ENCODE results near the gene MPIG6B. TPM values are rescaled to one million over a fixed set of nuclear protein-coding genes. Genes with fewer than 3 reads are reported as not detected.

The MPIG6B gene, protein sequence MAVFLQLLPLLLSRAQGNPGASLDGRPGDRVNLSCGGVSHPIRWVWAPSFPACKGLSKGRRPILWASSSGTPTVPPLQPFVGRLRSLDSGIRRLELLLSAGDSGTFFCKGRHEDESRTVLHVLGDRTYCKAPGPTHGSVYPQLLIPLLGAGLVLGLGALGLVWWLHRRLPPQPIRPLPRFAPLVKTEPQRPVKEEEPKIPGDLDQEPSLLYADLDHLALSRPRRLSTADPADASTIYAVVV
- not detected in 5 replicates for total RNA-seq (2022; extraction: Qiagen RNA extraction)

DNA sequence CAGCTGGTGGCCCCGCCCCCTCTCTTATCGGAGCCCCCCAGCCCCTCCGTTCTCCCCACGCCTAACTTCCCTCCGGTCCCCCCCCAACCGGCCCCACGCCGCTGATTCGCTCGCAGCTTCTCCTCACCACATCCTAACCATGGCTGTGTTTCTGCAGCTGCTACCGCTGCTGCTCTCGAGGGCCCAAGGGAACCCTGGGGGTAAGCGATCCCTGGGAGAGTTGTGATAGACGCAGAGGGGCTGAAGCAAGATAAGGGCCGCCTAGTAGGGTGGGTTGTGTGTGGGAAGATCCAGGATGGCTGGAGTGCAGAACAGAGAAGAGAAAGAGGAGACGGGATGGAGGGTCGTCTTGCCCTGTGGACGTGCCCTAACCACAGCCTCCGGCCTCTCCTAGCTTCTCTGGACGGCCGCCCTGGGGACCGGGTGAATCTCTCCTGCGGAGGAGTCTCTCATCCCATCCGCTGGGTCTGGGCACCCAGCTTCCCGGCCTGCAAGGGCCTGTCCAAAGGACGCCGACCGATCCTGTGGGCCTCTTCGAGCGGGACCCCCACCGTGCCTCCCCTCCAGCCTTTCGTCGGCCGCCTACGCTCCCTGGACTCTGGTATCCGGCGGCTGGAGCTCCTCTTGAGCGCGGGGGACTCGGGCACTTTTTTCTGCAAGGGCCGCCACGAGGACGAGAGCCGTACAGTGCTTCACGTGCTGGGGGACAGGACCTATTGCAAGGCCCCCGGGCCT is at the start of gene MPIG6B:
Gene MPIG6B, plus strand, starts transcription at position 129 of the 735 bp plus-strand sequence. Its CDS starts 11 bp downstream, at position 140.

DNA sequence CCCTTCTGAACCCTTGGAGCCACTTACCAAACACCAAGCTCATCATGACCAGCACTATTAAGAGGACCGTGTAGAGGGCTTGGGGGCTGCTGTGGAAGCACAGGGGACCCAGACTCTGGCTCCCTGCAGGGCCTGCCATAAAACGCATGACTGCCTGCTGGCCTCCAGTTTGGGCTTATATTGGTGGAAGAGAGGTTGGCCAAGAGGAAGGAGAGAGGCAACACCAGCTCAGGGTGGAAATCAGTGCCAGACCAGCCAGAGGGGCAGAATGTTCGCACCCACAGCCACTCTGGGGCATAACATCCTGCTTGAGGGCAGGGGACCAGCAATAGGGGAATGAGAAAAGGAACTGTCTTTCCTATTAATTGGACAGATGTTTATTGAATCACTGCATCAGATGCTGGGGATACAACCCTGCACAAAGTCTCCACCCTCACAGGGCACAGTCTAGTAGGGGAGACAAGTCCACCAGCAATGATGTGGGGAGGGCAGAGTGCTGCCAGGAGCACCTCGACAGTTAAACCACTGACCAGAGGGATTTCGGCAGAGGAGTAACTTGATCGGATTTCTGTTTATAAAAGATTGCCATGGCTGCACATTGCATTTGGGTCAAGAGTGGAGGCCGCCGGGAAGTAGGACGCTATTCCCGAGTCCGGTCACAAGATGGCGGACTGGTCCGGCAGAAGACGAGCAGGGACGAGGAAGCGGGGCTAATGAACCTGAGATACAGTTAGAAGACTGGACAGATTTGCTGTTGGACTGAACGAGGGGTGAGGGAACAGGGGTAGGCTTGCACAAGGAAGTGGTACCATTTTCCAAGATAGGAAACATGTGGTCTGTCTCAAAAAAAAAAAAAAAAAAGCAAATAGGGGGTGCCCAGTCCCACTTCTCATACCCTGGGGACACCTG is 42.7 kb upstream of the MPIG6B start, which contains the start of gene LY6G5C:
Gene LY6G5C, minus strand, starts transcription at position 842 of the 909 bp plus-strand sequence. Its CDS starts 694 bp downstream, at position 148.

DNA sequence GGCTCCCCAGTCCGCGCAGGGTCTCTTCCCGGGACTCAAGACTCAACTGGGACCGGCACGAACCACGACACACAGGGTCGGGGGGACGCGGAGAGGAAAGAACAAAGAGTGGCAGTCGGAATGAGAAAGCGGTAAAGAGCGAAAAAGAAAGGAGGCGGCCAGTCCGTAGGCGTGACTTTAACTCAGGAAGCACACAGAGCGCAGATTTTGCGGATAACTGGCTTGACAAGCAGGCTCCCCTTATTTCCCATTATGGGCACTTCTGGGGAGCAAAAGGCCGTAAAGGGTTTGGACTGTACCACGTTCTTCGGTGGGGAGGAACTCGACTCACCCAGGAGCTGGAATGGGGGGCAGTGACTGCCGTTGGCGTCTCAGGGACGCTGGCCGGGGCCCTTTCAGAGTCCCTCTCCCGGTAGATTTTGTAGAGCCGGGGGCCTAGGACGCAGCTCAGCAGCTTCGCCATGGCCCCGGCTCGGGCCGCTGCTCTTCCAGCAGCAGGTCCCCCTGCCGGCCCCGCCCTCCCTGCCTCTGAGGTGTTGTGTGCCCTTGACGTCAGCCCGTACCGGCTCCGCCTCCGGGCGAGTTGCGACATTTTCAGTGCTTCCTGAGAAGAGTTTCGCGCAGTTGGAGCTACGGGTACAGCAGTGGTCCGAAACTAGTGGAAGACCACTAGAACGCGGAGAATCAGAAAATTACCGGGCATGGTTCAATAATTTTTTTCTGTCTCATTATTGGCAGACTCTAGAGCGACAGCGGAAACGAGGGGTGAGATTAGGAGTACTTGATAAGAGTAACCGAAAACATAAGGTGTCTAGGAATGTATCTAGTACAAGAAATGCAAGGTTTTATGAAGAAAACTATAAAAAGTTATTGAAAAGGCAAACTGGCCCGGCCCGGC is 20.1 kb upstream of the MPIG6B start, which contains the start of gene ABHD16A:
Gene ABHD16A, minus strand, starts transcription at position 506 of the 898 bp plus-strand sequence. Its CDS starts 43 bp downstream, at position 463.

DNA sequence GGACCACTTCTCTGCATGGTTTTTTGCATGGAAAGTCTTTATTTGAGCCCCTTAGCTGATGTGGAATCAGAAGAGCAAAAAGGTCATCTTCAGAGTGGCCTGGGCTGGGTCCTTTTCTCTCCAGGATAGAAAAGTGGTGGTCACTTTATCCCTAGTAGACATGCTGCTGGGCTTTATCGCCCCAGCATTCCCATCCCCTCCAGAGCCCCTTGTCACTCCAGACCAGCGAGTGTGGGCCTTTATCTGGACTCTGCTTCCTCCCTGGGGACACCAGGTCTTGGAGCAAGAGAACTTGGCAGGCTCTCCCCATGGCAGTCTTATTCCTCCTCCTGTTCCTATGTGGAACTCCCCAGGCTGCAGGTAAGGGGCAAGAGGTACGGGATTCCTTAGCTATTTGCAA is 16.6 kb upstream of the MPIG6B start, which contains the start of gene LY6G6F:
Gene LY6G6F, plus strand, starts transcription at position 268 of the 400 bp plus-strand sequence. Its CDS starts 41 bp downstream, at position 309.

DNA sequence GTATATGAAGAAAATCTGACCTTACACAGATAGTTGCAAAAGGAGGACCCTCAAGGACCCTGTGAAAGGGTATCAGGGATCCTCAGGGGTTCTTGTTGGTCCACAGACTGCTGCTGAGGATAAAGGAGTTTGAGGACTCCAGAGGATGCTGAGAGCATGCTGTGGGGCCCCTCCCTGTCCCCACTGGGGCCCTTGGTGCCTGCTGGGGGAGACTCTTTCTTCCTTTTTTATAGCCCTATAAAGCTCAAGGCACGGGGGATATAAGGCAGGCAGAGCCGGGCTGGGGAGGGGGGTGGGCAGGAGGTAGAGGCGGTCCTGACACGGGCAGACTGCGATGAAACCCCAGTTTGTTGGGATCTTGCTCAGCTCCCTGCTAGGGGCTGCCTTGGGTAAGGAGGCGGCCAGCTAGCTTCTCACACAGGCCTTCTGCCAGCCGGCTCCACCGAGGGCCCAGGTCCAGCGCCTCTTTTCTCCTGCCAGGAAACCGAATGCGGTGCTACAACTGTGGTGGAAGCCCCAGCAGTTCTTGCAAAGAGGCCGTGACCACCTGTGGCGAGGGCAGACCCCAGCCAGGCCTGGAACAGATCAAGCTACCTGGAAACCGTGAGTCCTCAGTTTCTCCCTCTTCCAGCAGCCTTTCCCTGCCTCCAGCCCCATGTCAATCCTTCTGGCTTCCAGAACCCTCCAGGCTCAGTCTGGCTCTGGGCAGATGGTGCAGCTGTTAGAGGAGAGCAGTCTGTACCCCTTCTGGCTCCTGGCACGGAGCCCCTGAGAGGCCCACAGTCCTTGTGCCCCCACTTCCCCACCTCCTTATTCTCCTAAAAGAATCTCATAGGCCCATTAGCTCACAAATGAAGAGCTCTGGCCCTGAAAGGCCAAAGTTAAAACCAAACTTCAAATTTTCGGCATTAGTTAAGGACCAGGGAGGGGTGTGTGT is 7.9 kb upstream of the MPIG6B start, which contains the start of gene LY6G6D:
Gene LY6G6D, plus strand, starts transcription at position 327 of the 937 bp plus-strand sequence. Its CDS starts 8 bp downstream, at position 335.

DNA sequence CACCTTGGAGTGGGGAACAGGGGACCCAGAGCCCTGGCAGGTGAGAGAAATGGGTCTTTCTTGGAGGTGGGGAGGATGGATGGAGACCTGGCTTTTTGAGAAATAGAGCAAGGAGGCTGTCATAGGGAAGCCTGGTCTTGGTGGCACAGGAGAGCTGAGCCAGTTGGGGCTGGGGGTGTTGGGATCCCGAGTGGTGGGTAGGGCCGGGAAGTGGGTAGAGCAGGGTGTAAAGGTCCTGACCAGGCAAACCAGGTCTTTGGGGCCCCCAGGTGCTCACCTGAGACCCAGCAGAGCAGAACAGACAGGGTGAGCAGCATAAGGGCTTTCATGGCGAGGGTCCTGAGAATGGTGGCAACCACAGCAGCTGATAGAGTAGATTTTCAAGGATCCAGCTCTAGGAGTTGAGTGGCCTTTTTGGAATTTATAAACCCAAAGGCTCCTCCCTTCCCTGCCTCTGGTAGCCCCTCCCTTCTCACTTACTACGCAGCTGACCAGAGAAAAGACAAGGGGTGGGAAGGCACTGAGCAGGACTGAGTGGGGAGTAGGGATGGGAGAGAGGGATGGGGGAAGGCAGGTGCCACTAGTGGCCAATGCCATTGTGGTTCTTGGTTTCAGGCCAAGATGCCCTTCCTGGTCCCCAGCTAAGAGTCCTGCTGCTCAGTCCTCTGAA is 1.7 kb upstream of the MPIG6B start, which contains the start of gene LY6G6C:
Gene LY6G6C, minus strand, starts transcription at position 396 of the 670 bp plus-strand sequence. Its CDS starts 67 bp downstream, at position 329.

DNA sequence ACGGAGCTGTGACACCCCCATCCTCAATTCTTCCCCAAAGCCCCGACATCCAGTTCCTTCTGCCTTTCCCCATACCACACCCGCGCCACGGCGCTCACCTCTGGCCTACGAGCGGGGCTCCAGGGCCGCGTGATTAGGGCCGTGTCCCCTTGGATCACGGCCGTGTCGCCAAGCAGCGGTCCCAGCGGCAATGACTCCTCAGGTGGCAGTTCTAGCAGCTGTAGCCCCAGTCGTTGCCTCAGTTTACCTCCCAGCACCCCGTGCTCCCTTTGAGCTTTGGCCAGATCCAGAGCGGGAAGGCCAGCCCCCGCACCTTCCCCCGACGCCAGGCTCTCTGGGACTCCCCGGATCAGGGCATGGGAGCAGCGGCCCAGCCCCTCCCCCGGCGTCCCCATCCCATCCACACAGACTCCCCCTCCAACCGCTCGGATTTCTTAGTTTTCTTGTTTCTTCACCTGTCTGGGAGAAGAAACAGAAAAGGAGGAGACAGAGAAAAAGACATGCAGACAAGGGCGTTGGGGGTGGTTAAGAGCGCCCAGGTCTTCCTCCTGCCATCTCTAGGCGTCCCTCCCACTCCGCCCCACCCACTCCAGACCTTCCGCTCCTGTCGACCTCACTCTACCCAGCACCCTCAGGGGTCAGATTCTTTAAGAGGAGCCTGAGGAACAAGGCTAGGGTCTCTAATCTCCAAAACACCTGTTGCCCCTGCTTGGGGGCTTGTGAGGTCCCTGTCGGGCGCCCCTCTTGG is 5.8 kb downstream of the MPIG6B start, which contains the start of gene DDAH2:
Gene DDAH2, minus strand, starts transcription at position 533 of the 748 bp plus-strand sequence. Its CDS starts 138 bp downstream, at position 395.

DNA sequence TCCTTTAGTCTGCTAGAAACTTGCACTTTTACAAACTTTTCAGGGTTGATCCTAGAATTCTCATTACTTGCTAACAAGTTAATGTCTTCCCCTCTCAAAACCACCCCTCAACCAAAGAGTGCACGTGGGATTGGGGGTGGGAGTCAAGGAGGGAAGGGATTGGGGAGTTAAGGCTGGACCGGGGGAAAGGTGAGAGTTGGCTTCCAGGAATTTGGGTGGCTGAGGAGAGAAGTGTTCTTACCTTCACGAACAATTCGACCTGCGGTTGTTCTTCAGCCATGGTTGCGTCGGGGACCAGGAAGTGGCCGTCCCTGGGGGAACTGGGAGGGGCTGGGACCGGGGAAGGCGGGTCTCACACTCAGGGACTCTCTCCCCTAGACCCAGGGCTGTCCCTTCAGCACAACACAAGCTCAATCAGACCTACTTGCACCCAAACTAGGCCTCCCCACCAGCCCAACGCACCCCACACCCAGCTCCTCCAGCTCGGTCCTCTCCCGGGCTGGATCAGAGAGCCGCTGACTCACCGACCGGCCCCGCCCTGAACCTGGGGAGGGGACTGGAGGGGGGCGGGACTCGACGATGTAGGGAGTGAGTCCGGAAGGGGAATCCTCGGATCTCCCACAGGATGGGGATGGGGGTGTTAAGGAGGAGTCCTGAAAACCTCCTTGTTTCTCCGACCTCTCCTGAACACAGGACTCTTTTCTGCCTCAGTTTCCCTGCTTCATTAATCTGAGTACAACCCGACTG is 13.0 kb downstream of the MPIG6B start, which contains the start of gene CLIC1:
Gene CLIC1, minus strand, starts transcription at position 510 of the 747 bp plus-strand sequence. Its CDS starts 230 bp downstream, at position 280.

DNA sequence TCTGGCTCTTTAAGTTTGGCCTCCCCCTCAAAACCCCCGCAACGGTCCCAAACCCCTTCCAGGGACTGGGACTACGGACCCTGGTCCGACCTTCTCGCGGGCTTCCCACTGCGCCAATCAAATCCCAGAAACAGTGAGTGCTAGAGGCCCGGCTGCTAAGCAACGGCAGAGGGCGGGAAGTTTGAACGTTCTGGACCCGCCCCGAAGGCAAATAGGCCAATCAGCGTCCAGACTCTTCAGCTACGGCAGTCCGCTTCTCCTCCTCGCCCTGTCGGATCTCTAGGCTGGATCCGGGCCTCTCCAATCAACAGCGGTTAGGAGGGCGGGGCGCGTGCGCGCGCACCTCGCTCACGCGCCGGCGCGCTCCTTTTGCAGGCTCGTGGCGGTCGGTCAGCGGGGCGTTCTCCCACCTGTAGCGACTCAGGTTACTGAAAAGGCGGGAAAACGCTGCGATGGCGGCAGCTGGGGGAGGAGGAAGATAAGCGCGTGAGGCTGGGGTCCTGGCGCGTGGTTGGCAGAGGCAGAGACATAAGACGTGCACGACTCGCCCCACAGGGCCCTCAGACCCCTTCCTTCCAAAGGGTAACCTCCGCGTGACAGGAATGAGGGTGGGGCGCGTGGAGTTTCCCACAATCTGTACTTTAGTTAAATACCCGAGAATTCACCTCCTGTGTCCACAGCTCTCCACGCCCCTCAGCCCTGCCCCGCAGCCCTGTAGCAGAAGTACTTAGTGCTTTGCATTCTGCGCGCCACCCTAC is 16.6 kb downstream of the MPIG6B start, which contains the start of gene MSH5:
Gene MSH5, plus strand, starts transcription at position 367 of the 758 bp plus-strand sequence. CDS start 462 bp downstream, outside the sequence.

DNA sequence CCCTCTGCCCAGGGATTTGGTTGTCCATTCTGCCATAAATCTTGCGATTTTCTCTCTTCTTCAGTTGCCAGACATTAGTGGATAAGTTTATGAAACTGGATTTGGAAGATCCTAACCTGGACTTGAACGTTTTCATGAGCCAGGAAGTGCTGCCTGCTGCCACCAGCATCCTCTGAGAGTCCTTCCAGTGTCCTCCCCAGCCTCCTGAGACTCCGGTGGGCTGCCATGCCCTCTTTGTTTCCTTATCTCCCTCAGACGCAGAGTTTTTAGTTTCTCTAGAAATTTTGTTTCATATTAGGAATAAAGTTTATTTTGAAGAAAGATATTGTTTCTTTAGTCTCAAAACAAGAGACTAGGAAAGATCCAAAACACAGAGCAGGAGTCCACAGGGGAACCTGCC is 39.2 kb downstream of the MPIG6B start, which contains the start of gene SAPCD1:
Gene SAPCD1, plus strand, starts transcription at position 301 of the 400 bp plus-strand sequence. CDS start 399 bp downstream, outside the sequence.

Other genes starting within 250 kb of the MPIG6B start
- gene MICB, start 225.2 kb upstream of the MPIG6B start, total RNA-seq (2022; extraction: Qiagen RNA extraction), result 5.3 to 7.8 TPM (median 7.0 TPM) in 5 replicates
- not detected in 5 replicates for gene MCCD1, start 194.4 kb upstream of the MPIG6B start, total RNA-seq (2022; extraction: Qiagen RNA extraction)
- 267 to 386 TPM (median 346 TPM) in 5 replicates for gene DDX39B, start 181.4 kb upstream of the MPIG6B start, total RNA-seq (2022; extraction: Qiagen RNA extraction)
- gene ATP6V1G2, start 176.8 kb upstream of the MPIG6B start, total RNA-seq (2022; extraction: Qiagen RNA extraction), result 0.42 to 0.88 TPM (median 0.78 TPM) in 5 replicates
- 8.9 to 13.0 TPM (median 12.2 TPM) in 5 replicates for gene NFKBIL1, start 175.8 kb upstream of the MPIG6B start, total RNA-seq (2022; extraction: Qiagen RNA extraction)
- gene LTA, start 151.1 kb upstream of the MPIG6B start, total RNA-seq (2022; extraction: Qiagen RNA extraction), result 0.06 to 0.21 TPM (median 0.12 TPM) in 4 of 5 replicates, not detected in the other
- gene TNF, start 147.8 kb upstream of the MPIG6B start, total RNA-seq (2022; extraction: Qiagen RNA extraction), result 0.06 TPM in 1 of 5 replicates, not detected in the others
- 0.20 to 0.46 TPM (median 0.32 TPM) in 5 replicates for gene LTB, start 140.9 kb upstream of the MPIG6B start, total RNA-seq (2022; extraction: Qiagen RNA extraction)
- 0.11 TPM in 1 of 5 replicates, not detected in the others for gene LST1, start 137.1 kb upstream of the MPIG6B start, total RNA-seq (2022; extraction: Qiagen RNA extraction)
- not detected in 5 replicates for gene NCR3, start 130.4 kb upstream of the MPIG6B start, total RNA-seq (2022; extraction: Qiagen RNA extraction)
- gene AIF1, start 108.1 kb upstream of the MPIG6B start, total RNA-seq (2022; extraction: Qiagen RNA extraction), result not detected in 5 replicates
- gene PRRC2A, start 102.7 kb upstream of the MPIG6B start, total RNA-seq (2022; extraction: Qiagen RNA extraction), result 60.5 to 88.7 TPM (median 87.7 TPM) in 5 replicates
- gene BAG6, start 70.7 kb upstream of the MPIG6B start, total RNA-seq (2022; extraction: Qiagen RNA extraction), result 106 to 143 TPM (median 140 TPM) in 5 replicates
- gene APOM, start 67.5 kb upstream of the MPIG6B start, total RNA-seq (2022; extraction: Qiagen RNA extraction), result 2.7 to 3.8 TPM (median 3.3 TPM) in 5 replicates
- gene C6orf47, start 62.6 kb upstream of the MPIG6B start, total RNA-seq (2022; extraction: Qiagen RNA extraction), result 11.3 to 13.3 TPM (median 12.8 TPM) in 5 replicates
- gene GPANK1, start 58.4 kb upstream of the MPIG6B start, total RNA-seq (2022; extraction: Qiagen RNA extraction), result 8.9 to 12.1 TPM (median 11.6 TPM) in 5 replicates
- gene CSNK2B, start 57.3 kb upstream of the MPIG6B start, total RNA-seq (2022; extraction: Qiagen RNA extraction), result 165 to 180 TPM (median 171 TPM) in 5 replicates
- 2.7 to 4.4 TPM (median 4.0 TPM) in 5 replicates for gene LY6G5B, start 53.4 kb upstream of the MPIG6B start, total RNA-seq (2022; extraction: Qiagen RNA extraction)
- gene LY6G5C, start 42.3 kb upstream of the MPIG6B start, total RNA-seq (2022; extraction: Qiagen RNA extraction), result 0.82 to 1.8 TPM (median 1.4 TPM) in 5 replicates
- 13.2 to 16.4 TPM (median 15.7 TPM) in 5 replicates for gene ABHD16A, start 20.0 kb upstream of the MPIG6B start, total RNA-seq (2022; extraction: Qiagen RNA extraction)
- gene LY6G6F, start 16.5 kb upstream of the MPIG6B start, total RNA-seq (2022; extraction: Qiagen RNA extraction), result not detected in 5 replicates
- gene LY6G6D, start 8.0 kb upstream of the MPIG6B start, total RNA-seq (2022; extraction: Qiagen RNA extraction), result not detected in 5 replicates
- 0.08 to 0.12 TPM in 2 of 5 replicates, not detected in the others for gene LY6G6C, start 1.6 kb upstream of the MPIG6B start, total RNA-seq (2022; extraction: Qiagen RNA extraction)
- 24.9 to 30.6 TPM (median 28.7 TPM) in 5 replicates for gene DDAH2, start 5.9 kb downstream of the MPIG6B start, total RNA-seq (2022; extraction: Qiagen RNA extraction)
- 438 to 455 TPM (median 449 TPM) in 5 replicates for gene CLIC1, start 13.2 kb downstream of the MPIG6B start, total RNA-seq (2022; extraction: Qiagen RNA extraction)
- gene MSH5, start 16.6 kb downstream of the MPIG6B start, total RNA-seq (2022; extraction: Qiagen RNA extraction), result 8.4 to 14.3 TPM (median 14.1 TPM) in 5 replicates
- gene SAPCD1, start 39.3 kb downstream of the MPIG6B start, total RNA-seq (2022; extraction: Qiagen RNA extraction), result 2.1 to 3.7 TPM (median 3.5 TPM) in 5 replicates
- gene VWA7, start 54.0 kb downstream of the MPIG6B start, total RNA-seq (2022; extraction: Qiagen RNA extraction), result 0.94 to 1.9 TPM (median 1.7 TPM) in 5 replicates
- gene VARS1, start 72.4 kb downstream of the MPIG6B start, total RNA-seq (2022; extraction: Qiagen RNA extraction), result 39.7 to 58.5 TPM (median 57.1 TPM) in 5 replicates
- 47.5 to 56.4 TPM (median 52.4 TPM) in 5 replicates for gene LSM2, start 83.6 kb downstream of the MPIG6B start, total RNA-seq (2022; extraction: Qiagen RNA extraction)
- gene HSPA1L, start 91.9 kb downstream of the MPIG6B start, total RNA-seq (2022; extraction: Qiagen RNA extraction), result 1.1 to 1.8 TPM (median 1.7 TPM) in 5 replicates
- 104 to 243 TPM (median 196 TPM) in 5 replicates for gene HSPA1A, start 92.2 kb downstream of the MPIG6B start, total RNA-seq (2022; extraction: Qiagen RNA extraction)
- gene HSPA1B, start 104.4 kb downstream of the MPIG6B start, total RNA-seq (2022; extraction: Qiagen RNA extraction), result 73.0 to 177 TPM (median 144 TPM) in 5 replicates
- 22.0 to 34.1 TPM (median 28.7 TPM) in 5 replicates for gene NEU1, start 139.4 kb downstream of the MPIG6B start, total RNA-seq (2022; extraction: Qiagen RNA extraction)
- 0.04 to 0.06 TPM in 2 of 5 replicates, not detected in the others for gene SLC44A4, start 155.6 kb downstream of the MPIG6B start, total RNA-seq (2022; extraction: Qiagen RNA extraction)
- 18.2 to 30.9 TPM (median 28.3 TPM) in 5 replicates for gene EHMT2, start 174.3 kb downstream of the MPIG6B start, total RNA-seq (2022; extraction: Qiagen RNA extraction)
- gene ZBTB12, start 178.7 kb downstream of the MPIG6B start, total RNA-seq (2022; extraction: Qiagen RNA extraction), result 2.9 to 4.4 TPM (median 3.9 TPM) in 5 replicates
- gene C2, start 204.3 kb downstream of the MPIG6B start, total RNA-seq (2022; extraction: Qiagen RNA extraction), result 0.27 to 0.40 TPM (median 0.30 TPM) in 5 replicates
- 1.4 to 2.1 TPM (median 1.6 TPM) in 5 replicates for gene CFB, start 222.7 kb downstream of the MPIG6B start, total RNA-seq (2022; extraction: Qiagen RNA extraction)
- gene NELFE, start 235.6 kb downstream of the MPIG6B start, total RNA-seq (2022; extraction: Qiagen RNA extraction), result 81.5 to 99.5 TPM (median 85.1 TPM) in 5 replicates
- gene SKIC2, start 235.8 kb downstream of the MPIG6B start, total RNA-seq (2022; extraction: Qiagen RNA extraction), result 17.5 to 26.7 TPM (median 23.7 TPM) in 5 replicates
- 10.3 to 12.9 TPM (median 12.5 TPM) in 5 replicates for gene DXO, start 248.8 kb downstream of the MPIG6B start, total RNA-seq (2022; extraction: Qiagen RNA extraction)